NCI-H2081 (cell line): ENCODE data around the gene SPTLC2.
"Not testable (repeated sequence)": the region's sequence is repeated elsewhere in the genome, so short reads cannot be mapped to it uniquely, and the experiment has no call there.

Source experiments
- DNase-seq, 2 experiments: peaks; one replicate each; lab custom pipeline; 2025; lab: John Stamatoyannopoulos, UW

SPTLC2 gene

DNA sequence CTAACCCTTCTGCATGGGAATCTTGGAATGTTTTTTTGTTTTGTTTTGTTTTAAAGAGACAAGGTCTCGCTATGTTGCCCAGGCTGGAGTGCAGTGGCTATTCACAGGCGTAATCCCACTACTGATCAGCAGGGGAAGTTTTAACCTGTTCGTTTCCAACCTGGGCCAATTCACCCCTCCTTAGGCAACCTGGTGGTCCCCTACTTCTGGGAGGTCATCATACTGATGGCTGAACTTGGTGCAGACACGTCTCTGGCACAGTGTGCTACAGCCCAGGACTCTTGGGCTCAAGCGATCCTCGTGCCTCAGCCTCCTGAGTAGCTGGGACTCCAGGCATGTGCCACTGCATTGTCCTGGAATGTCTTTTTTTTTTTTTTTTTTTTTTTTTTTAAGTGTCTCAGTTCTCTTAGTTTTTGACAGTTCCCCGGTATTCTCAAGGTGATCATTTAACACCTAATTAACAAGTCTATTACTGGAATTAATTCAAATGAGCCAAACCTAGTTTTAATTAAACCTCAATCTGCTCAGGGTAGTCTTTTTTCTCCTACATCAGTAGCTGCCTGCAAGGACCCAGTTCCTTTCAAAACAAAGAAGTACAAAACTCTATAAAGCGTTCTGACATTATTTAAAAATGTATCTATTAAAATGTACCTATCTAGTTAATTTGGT lies 68.8 kb downstream of the SPTLC2 start:
- DNase-seq: no peak

DNA sequence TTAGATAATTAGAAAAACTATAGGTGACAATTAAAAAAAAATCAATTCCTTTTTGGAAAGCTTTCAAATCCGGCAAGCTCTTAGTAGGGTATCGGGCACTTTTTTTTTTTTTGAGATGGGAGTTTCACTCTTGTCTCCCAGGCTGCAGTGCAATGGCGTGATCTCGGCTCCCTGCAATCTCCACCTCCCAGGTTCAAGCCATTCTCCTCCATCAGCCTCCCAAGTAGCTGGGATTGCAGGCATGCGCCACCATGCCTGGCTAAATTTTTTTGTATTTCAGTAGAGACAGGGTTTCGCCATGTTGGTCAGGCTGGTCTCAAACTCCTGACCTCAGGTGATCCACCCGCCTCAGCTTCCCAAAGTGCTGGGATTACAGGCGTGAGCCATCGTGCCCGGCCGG lies 71.3 kb downstream of the SPTLC2 start:
- DNase-seq: not testable (repeated sequence)

DNA sequence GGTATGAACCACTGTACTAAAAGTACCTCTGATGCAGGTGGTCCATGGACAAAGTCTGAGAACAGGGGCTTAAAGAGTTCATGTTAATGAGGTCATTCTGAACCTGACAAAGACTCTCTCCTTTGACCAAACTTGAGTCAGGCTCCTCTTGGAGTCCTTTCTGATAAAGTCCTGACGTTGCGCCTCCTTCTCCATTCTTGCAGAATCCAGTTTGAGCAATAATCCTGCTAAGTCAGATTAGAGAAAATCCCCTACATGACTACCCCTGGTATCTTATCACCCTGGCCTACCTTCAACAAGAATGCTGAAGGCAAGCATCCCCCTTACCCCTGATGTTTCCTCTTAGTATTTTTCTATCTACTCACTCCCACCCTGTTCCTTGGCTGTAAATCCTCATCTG lies 71.9 kb downstream of the SPTLC2 start:
- no peak for DNase-seq

DNA sequence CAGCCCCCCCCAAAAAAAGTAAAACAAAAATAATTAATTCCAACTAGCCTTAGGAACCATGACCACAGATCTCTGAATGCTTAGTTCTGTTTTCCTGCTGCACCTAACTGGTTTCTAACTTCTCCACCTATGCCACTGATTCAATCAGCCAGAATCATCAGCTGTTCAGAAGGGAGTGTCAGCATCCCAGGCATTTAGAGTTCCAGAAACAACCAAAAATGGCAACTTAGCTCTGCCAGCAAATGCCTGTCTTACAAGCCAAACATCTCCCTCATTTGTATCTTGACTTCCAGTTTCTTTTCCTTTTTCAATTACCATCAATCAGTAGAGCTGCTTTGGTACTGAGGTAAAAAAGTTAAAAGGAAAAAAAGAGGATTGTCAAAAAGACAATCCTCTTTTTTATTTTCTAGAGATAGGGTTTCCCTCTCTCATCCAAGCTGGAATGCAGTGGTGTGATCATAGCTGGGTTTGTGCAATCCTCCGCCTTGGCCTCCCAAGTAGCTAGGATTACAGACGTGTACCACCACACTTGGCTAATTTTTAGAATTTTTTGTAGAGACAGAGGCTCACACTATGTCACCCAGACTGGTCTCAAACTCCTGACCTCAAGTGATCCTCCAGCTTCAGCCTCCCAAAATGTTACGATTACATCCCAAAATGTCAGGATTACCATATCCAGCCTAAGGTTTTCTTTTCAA lies 72.7 kb downstream of the SPTLC2 start:
- no peak for DNase-seq

DNA sequence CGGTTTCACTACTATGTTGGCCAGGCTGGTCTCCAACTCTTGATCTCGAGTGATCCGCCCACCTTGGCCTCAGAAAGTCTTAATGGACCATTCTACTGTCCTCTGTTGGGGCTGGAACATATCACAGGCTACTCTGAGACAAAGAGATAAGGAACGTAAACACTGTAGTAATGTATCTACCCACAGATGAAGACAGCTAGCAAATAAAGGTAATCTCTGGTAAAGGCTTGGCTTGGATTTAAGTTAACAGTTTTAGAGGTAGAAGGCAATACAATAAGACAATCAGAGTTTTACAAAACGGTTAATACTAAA lies 73.2 kb downstream of the SPTLC2 start:
- no peak for DNase-seq

DNA sequence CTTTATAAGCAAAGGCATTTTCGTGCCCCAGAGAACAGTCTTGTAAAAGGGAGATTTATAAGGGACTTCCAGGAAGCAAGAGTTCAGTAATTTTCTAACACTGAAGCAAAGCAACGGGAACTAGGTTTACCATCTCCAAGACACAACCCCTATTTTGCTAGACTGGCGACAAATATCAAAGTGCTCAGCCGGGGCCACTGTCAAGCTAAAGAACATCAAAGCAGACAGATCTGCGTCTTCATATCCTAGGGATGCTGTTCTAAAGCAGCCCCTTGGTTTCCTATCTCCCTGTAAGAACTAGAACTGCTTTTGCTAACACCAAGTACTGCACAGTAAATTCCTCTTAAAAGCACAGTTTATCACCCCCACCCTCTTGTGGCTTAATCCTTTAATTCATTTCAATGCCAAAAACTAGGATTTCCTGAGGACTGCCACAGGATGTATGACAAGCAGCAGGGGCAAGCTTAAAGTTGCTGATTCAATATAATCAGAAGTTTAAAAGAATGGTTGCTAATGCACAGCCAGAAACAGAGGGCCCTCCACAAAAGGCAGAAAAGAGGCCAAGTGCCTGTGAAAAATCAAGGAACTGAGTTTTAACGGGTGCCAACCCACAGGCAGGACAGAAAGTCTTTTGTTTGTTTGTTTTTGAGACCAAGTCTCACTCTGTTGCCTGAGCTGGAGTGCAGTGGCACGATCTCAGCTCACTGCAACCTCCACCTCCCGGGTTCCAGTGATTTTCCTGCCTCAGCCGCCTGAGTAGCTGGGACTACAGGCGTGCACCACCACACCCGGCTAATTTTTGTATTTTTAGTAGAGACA lies 73.8 kb downstream of the SPTLC2 start:
- no peak for DNase-seq

DNA sequence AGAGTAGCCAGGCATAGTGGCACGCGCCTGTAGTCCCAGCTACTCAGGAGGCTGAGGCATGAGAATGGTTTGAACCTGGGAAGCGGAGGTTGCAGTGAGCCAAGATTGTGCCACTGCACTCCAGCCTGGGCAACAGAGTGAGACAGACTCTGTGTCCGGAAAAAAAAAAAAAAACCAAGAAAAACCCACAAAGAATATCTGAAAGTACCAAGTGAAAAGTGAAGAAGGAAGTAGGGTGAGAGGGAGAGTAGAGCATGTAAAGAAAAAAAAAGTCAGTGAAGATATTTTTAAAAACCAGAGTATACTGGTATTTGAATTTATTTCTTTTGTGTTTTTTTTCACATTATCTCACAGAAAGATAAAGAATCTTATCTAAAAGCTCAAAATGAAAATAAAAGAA lies 74.5 kb downstream of the SPTLC2 start:
- no peak for DNase-seq

DNA sequence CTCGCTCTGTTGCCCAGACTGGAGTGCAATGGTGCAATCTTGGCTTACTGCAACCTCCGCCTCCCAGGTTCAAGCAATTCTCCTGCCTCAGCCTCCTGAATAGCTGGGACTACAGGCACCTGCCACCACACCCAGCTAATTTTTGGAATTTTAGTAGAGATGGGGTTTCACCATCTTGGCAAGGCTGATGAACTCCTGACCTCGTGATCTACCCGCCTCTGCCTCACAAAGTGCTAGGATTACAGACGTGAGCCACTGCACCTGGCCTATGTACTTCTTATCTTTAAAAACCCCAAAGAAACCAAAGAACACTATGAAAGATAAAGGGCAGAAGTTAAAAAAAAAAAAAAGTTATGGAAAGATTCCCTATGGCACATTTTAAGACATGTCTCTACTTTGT lies 79.5 kb downstream of the SPTLC2 start:
- not testable (repeated sequence) for DNase-seq

DNA sequence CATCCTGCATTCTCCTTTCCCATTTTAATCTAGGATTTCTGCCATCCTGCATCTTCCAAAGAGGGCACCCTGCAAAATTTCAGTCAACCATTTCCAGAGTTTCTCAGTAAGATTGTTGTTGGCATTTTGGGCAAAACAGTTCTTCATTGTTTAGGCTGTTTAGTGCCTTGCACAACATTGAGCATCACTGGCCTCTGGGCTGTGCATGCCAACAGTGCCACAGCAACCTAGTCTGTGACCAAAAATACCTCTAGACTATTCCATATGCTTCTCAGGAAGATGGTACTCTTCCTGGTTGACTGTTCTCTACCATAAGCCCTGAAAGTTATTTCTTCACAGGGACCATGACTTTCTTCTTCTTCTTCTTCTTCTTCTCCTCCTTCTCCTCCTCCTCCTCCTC lies 85.4 kb downstream of the SPTLC2 start:
- DNase-seq: no peak

DNA sequence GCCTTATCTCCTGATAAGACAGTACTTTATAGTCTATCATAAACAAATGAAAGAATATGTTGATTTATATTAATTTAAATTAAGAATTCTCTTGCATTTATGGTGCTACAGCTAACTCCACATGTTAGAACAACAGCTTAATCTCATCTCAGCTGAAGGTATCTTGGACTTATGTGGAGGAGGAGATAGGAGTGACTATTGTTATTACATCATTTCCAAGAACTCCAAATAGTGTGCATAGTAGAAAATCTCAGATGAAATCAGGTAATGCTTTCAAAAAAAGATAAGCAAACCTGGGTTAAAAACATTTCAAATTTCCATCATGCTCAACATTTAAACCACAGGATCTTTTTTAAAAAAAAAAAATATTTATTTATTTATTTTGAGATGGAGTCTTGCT lies 86.5 kb downstream of the SPTLC2 start:
- no peak for DNase-seq

DNA sequence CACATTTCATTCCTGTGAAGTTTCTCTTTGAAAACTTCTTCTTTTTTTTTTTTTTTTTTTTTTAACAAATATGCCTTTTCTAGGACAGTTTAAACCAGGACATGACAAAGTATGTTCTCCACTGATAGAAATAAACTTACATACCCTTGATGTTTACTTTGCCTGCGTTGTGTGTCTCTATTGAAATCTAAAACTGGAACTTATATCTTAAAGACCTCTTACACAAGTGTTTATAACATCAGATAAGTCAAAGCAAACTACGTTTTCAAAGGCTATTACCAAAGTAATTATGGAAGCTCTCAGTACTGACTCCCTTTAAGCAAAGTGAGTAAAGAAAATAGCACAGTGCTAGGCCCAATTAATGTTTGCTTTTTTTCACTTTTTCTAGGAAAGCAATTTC lies 87.2 kb downstream of the SPTLC2 start:
- DNase-seq: no peak

DNA sequence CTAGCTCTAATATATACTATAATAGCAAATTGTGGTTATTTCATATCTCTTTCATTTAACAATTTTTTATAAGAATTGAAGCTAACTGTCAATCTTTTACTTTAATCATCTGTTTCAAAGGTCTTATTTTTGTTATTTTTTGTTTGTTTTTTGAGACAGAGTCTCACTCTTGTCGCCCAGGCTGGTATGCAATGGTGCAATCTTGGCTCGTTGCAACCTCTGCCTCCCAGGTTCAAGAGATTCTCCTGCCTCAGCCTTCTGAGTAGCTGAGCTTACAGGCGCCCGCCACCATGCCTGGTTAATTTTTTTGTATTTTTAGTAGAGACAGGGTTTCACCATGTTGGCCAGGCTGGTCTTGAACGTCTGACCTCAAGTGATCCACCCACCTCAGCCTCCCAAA lies 87.7 kb downstream of the SPTLC2 start:
- DNase-seq: not testable (repeated sequence)

DNA sequence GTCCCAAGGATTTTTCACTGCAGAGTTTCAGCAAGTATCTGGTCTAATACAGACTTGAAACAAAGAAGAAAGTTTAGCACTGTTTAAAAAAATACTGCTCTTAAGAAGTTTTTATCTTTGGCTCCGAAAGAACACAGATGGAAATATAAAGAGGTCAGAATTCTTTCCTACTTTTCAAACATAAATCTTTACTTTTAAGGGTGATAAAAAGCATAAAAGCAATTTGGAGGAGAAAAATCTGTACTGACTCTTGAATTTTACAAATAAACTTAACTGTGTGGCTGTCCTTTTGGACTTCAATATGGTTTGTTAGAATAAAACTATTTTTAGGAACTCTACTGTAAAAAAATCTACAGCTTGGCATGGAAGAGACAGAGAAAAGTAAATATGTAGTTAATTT lies 90.2 kb downstream of the SPTLC2 start:
- no peak for DNase-seq

DNA sequence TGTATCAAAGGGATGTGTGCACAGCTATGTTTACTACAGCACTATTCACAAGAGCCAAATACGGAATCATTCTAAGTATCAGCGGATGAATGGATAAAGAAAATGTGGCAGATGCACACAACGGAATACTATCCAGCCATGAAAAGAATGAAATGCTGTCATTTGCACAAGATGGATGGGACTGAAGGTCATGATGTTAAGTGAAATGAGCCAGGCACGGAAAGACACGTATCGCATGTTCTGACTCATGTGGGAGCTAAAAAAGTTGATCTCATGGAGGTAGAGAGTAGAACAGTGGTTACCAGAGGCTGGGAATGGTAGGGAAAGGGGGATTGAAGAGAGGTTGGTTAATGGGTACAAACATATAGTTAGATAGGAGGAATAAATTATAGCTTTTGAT lies 91.9 kb downstream of the SPTLC2 start:
- DNase-seq: no peak

DNA sequence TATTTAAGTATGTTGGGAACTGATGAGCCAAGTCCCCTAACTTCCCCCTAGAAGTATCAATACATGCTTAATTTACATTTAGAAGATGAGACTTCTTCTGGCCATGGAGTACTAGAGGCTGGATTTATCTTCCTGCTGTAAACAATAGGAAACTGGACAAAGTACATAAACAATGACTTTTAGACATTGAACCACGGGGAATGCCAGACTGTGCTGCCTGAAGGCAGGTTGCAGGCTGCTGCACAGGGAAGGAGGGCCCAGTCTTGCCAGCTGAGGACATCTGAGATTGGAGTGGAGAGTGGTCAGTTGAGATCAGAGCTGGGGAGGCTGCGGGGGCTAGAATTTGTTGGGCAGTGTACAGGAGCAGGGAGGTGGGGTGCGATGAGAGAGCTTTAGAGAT lies 93.3 kb downstream of the SPTLC2 start:
- no peak for DNase-seq

DNA sequence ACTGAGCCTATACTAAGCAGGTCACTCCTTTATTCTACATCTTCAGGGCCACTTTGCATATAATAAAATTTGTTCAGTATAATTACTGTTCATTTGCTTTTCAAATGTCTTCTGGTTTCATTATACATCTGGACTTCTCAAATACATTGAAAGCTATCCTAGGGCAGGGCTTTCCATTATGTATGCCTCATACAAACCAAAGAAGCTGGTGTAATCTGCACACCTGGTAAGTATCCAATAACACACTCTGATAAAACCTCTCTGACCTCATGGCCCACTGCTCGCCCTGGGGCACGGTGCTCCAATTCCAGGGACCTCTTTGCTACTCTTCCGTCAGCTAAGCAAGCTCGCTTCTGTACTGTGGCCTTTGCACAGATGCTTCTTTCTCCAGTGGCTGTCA lies 95.9 kb downstream of the SPTLC2 start:
- no peak for DNase-seq

DNA sequence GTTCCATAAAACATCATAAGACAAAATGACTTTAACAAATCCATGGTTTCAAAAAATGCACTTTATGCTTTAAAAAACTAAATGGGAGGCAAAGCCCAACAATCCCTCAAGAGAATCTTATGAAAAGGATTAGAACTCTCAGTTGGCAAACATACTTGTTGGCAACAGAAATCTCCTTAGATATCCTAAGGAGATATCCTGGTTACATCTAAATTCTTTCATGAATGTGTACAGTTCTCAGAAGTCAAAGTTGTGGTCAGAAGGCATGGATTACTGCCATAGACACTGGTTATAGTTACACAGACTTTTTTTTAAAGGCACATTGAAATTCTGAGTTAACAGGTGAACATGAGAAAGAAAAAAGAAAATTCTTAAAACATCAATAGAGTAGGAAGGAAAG lies 100.3 kb downstream of the SPTLC2 start:
- DNase-seq: no peak

DNA sequence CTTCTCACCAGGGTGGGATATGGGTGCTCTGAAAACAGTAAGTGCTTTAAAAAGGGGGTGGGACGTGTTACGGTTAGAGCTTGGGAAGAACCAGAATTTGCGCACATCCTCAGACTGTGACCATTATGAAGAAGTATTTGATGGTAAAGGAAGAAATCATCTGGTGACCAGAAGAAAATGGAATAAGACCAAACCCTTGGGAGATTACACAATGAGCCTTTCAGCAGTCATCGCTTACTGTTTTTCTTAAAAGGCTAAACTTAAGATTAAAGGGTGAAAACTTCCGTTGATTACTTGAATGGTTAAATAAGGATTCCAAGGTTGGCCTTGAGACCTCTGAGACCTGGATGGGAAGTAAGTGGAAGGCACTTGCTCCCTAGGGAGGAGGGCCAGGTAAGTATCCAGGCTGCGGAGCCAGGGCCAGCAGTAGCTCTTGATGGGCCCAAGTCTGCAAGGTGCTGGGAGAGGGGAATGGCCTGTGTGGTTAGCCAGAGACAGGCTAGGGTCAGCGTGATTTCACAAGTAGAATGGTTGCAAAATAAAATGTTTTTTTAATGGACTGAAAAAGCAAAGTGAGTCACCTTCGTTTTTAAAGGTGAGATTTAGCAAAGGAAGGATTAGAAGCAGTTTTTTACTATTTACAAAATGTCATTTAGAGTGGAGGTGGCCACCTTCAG lies 104.8 kb downstream of the SPTLC2 start:
- DNase-seq: no peak

DNA sequence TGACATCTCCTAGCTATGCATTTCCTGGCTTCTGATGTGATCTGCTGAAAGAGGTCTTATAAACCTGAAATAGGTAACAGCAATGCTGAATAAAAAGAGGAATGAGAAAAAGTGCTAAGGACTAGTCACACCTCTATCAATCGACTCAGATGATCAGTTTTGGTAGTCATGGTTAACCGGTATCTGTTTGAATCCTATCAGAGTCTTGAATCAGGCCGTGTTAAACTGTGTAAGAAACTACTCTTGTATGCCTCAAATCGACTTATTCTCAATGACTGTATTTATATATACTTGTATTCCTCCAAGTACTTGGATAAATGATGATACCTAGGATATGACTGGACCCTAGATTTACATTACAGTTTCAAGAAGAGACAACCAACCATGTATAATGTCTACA lies 107.1 kb downstream of the SPTLC2 start:
- DNase-seq: no peak

DNA sequence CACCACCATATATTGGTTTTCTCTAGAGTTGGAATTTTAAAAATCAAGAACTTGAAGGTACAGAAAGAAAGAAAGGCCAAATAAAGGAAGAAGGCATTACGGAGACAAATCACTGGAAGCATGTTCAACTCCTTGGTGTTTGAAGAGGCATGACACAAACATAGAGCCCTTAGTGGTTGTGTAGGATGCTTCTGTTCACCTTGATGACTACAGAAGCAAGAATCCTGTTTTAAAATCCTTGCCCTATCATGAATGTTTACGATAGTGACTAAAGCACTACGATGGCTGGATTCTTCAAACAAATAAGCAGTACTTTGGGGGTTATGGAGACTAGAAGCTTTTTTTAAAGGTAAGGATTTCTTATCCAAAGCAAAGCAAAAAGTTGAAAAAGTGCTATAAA lies 107.6 kb downstream of the SPTLC2 start:
- no peak for DNase-seq

DNA sequence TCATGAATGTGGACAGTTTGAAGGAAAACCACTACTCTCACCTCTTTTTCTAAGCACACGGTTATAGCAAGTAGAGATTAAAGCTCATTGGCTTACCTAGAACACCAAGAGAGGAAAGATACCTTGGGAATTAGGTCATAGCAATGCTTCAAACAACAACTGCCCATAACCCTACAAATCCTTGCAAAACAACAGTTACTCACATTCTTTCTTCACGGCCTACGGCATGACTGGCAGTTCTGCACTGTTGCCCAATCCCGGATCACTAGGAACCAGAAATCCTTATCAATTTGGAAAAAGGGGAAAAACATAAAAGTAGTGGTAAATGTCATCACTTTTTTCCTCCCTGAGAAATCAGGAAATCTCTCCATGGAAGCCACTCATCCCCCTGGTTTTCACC lies 108.2 kb downstream of the SPTLC2 start:
- no peak for DNase-seq

DNA sequence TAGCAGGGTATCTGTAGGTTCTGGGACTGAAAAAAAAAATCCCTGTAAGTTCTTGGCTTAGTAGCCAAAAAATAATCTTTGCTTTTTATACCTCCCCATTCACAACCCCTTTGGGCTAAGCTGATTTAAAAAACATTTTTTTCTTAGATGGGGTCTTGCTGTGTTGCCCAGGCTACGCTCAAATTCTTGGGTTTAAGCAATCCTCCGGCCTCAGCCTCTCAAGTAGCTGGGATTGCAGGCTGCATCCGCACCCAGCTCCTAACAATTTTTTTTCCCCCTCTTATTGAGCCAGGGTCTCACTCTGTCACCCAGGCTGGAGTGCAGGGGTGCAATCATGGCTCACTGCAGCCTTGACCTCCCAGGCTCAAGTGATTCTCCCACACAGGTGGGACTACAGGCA lies 108.7 kb downstream of the SPTLC2 start:
- DNase-seq: no peak

DNA sequence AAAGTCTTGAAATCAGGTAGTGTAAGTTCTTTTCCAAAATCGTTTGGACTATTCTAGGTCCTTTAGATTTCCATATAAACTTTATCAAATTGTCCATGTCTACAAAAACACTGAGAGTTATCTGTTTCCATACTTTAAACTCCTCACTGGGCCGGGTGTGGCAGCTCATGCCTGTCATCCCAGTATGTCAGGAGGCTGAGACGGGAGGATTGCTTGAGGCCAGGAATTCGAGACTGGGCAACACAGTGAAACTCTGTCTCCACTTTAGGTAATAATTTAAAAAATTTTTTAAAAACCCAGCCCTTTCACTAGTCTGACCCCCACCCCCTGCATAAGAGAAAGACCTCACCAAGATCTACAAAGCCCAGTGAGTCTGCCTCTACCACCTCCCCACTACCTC lies 111.4 kb downstream of the SPTLC2 start:
- DNase-seq: no peak
